Right lung (tissue), 5 donors: ENCODE results near the gene UTP18. TPM values are rescaled to one million over a fixed set of nuclear protein-coding genes. Genes with fewer than 3 reads are reported as not detected.
"Not testable (repeated sequence)": the region's sequence is repeated elsewhere in the genome, so short reads cannot be mapped to it uniquely, and the experiment has no call there.

Experiments used
- DNase-seq, 2 donors: peaks; one replicate each; pipeline ENCODE4 v3.0.0-alpha.2; 2013
- polyA plus RNA-seq, 5 donors: library from polyadenylated mRNA; unstranded; fragments of 120-200 nt; gene quantifications; one replicate each; pipeline versions ENCODE4 v1.2.1 to v1.2.3, GENCODE V29; 2013; ENCODE audit warnings: inconsistent platforms in 1 of 5, low replicate concordance in 1 of 5; ENCODE audit not compliant: insufficient read length in 5 of 5, insufficient read depth in 1 of 5

Gene UTP18
- polyA plus RNA-seq, 5 donors, result 35.9 to 49.2 (median 37.5) TPM

DNA sequence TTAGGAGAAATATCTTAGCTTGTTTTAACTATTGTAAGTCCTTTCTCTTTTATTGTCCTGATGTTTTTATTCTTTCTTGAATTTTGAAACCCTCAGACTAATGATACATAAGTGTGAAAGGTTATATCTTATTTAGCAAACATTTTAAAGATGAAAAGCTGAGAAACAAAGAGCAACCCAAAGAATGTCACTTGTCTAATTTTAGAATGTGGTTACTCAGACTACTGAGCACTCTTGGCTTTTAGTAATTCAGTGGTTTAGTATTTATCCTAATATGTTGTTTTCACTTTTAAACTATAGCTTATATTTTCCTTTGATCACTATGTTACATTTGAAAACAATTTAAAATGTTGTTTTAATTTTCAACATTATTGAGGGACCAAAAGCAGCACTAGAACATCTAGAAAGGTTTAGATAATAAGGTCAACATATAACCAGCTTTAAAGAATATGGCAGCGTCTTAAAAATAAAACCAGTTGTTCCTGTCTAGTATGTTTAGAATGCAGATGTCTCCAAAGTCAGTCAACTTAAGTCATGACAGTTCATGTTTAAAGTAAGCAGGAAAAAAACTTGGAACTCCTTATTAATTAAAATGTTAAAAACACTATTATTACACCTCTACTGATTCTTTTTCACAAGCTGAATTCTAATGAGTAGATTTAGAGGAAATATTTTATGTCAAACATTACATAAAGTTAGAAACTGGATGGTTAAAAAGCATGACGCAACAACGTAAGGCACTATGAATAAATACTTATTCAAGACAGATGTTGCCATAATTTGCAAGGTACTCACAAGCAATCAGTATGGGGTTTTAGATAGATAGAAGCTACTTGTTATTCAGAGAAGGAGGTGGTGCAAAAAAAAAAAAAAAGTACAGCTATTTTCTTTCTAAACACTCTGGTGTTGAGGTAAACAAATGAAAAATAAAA, 2.9 kb upstream of the UTP18 start:
- DNase-seq, result no peak

GRCh38 chr17:51258756-51259563, 1.4 kb upstream of the UTP18 start:
- peak; percentile 18 to 25 for DNase-seq

DNA sequence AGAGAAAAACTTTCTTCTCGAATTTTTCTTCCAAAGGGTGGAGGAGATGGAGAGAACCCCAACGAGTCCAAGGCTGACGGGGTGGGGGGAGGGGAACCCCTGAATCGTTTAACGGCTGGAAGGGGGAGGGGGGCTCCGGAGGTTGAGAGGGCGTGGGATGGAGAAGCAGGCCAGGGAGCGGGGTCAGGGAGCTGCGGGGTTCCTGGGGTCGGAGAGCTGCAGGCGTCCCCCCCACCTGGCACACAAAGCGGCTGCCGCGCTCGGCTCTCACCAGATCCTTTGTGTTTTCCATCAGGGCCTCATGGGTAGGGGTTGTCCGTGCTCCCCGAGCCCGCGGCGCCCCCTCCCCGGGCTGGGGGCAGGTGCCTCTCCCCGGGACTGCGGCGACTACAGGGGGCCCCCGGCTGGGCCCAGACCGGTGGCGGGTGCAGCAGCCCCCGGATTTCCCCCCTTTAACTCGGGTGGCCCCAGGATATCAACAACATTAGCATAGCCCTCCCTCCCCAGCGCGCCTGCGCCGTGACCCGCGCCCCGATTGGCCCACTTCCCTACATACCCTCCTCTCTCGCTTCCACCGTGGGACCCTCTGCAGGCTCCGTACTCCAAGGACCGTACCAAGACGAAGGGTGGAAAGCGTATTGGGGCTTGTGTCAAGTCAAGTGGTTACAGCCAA, 646 bp upstream of the UTP18 start, which contains the start of gene MBTD1:
MBTD1 (minus strand) TSS at position 486 of the 673 bp plus-strand sequence. CDS start 34,888 bp downstream, outside the sequence.
- peak; percentile 98 for DNase-seq

DNA sequence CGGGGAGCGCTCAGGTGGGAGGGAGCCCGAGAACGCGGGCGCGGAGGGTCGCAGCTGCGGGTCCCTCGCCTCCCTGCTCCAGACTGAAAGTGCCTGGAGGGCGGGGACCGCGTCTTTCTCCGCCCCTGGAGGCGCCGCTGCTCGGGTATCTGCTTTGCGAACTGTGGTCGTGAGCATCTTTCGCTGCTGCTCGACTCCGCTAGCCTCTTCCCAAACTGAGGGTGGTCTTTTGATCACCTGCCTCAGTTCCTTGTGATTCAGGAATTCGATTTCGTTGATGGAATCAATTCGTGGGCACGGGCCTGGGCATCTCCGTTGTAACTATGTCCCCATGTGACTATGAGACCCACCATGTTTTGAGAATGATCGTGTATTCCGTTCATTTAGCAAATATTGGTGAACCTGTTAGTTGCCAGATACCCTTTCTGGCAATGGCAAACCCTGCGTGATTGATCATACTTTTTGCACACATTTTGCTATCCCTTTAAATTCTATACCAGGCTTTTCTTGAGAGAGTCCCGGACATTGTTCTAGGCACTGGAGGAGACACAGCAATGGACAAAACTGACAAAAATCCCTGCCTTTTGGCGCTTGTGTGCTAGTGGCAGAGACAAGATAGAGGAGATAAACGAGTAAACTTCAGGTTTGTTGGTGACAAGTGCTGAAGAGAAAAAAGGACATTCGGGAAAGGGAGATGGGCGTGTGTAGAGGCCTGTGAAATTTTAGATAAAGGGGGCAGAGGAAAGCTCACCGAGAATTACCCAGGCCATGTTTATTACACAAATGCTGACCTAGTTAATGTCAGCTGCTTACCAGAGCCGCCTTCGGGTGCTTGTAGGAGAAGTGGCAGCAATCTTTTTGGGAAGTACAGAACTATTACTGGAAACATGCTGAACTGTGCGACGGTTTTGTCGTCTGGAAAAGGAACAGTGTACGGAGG, 948 bp downstream of the UTP18 start:
- peak in 1 of 2 donors; percentile 42 for DNase-seq

DNA sequence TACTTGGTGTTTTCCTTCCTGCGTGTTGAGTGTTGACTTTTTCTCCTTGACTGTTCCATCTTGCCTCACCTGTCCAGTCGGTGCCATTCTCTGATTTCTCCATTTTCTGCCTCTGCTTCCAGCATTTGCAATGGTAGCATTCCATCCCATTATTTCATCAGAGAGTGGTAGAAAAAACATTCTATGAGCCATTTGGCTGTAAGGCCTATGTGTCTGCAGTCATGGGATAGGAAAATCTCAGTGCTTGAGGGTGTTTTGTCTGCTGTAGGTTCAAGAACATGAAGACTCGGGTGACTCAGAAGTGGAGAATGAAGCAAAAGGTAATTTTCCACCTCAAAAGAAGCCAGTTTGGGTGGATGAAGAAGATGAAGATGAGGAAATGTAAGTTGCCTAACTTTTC, 2.7 kb downstream of the UTP18 start:
- no peak for DNase-seq

- DNase-seq, result not testable (repeated sequence)
Measured at GRCh38 chr17:51264466-51264865, 4.1 kb downstream of the UTP18 start.

DNA sequence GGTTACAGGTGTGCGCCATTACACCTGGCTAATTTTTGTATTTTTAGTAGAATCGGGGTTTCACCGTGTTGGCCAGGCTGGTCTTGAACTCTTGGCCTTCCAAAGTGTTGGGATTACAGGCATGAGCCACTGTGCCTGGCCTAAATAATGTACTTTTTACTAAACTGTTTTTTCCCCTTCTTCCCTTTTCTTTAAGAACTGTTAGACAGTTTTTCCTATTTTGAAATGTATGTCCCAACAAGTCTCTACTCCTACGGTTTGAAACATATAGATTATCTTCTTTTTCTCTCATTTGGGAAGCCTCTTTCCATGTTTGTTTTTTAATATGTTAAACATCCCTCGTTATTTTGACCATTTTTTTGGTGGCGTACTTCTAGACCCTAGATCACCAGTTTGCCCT, 9.6 kb downstream of the UTP18 start:
- DNase-seq, result no peak

DNA sequence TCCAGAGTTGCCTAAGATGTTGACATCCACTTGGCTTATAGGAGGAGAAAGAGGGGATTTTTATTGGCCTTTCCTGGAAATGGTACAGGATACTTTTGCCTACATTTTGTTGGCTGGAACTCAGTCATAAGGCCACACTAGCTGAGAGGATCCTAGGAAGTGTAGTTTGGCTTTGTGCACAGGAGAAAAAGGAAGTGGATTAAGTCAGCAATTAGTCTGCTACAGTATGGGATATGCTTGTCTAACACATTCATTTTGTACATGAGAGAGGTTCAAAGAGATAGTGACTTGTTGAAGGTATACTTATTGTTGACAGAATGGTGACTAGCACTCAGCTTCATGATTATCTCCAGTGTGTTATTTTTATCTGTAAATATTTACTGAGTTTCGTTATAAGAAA, 10.3 kb downstream of the UTP18 start:
- DNase-seq, result no peak

- DNase-seq, result no peak
Measured at GRCh38 chr17:51272812-51273211, 12.5 kb downstream of the UTP18 start.

- DNase-seq, result no peak
Measured at GRCh38 chr17:51275381-51275780, 15.0 kb downstream of the UTP18 start.

DNA sequence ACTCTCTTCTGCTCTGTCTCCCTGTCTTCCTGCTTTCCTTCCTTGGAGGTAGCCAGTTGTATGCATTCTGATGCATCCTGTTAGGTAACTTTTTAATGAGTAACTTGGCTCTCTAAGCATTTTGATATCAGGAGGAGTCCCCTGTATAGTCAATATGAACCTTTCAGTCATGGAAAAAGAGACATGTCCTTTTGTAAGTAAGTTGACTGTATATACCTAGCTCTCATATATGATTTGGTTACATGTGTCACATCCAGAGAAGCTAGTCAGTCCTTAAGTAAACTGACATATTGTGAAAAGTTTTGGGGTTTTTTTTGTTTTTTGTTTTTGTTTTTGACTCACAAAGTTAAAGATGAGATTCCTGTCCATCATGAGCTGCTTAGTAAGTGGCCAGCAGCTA, 18.8 kb downstream of the UTP18 start:
- no peak for DNase-seq

GRCh38 chr17:51287412-51287811, 27.1 kb downstream of the UTP18 start:
- no peak for DNase-seq

- peak; percentile 61 to 67 for DNase-seq
Measured at GRCh38 chr17:51289696-51290111, 29.4 kb downstream of the UTP18 start.

DNA sequence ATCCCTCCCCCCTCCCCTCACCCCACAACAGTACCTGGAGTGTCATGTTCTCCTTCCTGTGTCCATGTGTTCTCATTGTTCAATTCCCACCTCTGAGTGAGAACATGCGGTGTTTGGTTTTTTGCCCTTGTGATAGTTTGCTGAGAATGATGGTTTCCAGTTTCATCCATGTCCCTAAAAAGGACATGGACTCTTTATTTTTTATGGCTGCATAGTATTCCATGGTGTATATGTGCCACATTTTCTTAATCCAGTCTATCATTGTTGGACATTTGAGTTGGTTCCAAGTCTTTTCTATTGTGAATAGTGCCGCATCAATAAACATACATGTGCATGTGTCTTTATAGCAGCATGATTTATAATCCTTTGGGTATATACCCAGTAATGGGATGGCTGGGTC, 34.0 kb downstream of the UTP18 start:
- not testable (repeated sequence) for DNase-seq

- peak; percentile 15 to 37 for DNase-seq
Measured at GRCh38 chr17:51298508-51299371, 38.4 kb downstream of the UTP18 start.

- no peak for DNase-seq
Measured at GRCh38 chr17:51299859-51300258, 39.5 kb downstream of the UTP18 start.

GRCh38 chr17:51305182-51305581, 44.8 kb downstream of the UTP18 start:
- no peak for DNase-seq

DNA sequence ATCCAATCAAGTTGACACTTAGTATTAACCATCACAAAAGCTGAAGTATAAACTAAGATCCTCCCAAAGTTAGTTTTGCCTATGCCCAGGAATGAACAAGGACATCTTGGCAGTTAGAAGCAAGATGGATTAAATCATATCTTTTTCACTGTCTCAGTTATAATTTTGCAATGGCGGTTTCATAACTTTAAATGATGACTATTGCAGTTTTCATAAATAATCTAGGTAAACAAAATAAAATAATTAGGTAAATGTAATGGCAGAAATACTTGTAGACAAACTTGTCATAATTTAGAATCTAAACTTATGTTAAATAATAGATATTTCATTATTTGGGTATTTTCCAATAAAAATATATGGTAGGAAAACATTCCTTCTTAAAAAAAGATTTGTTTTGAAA, 51.7 kb downstream of the UTP18 start:
- DNase-seq, result not testable (repeated sequence)

DNA sequence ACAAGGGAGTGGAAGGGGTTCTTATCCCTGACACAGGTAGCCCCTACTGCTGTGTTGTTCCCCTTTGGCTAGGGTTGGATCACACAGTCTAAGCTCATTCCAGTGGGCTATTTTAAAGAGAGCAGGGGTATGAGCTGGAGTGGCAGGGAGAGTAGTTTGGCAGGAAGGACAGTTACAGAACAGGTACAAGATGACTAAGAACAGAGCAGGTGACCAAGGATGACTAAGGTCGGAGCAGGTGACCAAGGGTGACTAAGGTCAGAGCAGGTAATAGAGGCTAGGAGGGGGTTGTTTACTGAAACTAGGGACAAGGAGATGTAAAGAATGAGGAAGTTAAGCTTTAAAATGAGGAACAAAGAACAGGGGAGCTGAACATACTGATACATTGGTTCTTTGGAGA, 58.8 kb downstream of the UTP18 start:
- DNase-seq, result no peak
